ENCODE results near the gene DSTN. TPM values are rescaled to one million over a fixed set of nuclear protein-coding genes. Genes with fewer than 3 reads are reported as not detected.

Gene DSTN
- total and polyA plus RNA-seq, 2 experiments from 2014 or later, result 162 to 459 TPM

GRCh38 chr20:17573463-17573862 is 3.6 kb downstream of the DSTN start:
- DNase-seq (ENCODE audit: low spot score), result no peak
- Histone ChIP-seq H3K4me3 (peak overlapping the region; percentile 77), H3K4me1 (ENCODE audit: insufficient read depth) (peaks cover 66% of the 10 kb centered on the region), H3K27me3 (ENCODE audit: insufficient read depth) (no peaks in the 10 kb centered on the region), H3F3A (replicated peaks; ENCODE audit: low read depth) (peaks cover 4% of the 10 kb centered on the region; the same call in 1 of the 2 replicates), H3K79me2 (replicated peaks; ENCODE audit: insufficient read depth) (peaks cover 81% of the 10 kb centered on the region), H4K20me1 (replicated peaks; ENCODE audit: insufficient read depth) (peaks cover 3% of the 10 kb centered on the region), H3K27ac (ENCODE audit: low read depth) (peak overlapping the region; percentile 24; the same call in 1 of the 2 replicates), H2AFZ (no peak overlapping the region), H3K9me2 (ENCODE audit: insufficient read depth) (no peaks in the 10 kb centered on the region), H3K36me3 (ENCODE audit: insufficient read depth) (no peaks in the 10 kb centered on the region), H3K4me2 (peak overlapping the region; percentile 90)
- peaks cover 50% of the 10 kb centered on the region for H3K4me1 Mint-ChIP-seq
- peaks cover 4% of the 10 kb centered on the region; the same call in 1 of the 3 replicates for H3K36me3 Mint-ChIP-seq (ENCODE audit: low read depth)
- peak overlapping the region; percentile 57 for H3K4me3 Mint-ChIP-seq
- no peaks in the 10 kb centered on the region for H3K9me3 Mint-ChIP-seq
- H3K27ac Mint-ChIP-seq, result 0 out of 2 replicates have a peak overlapping the region, but pooled peaks have one; percentile 0
- TF ChIP-seq EZH2 (IDR thresholded peaks at IDR 0.05; ENCODE audit: low read depth, unreplicated experiment) (no peak), REST (IDR thresholded peaks at IDR 0.05; ENCODE audit: unreplicated experiment) (no peak), EZH2phosphoT487 (IDR thresholded peaks at IDR 0.05; ENCODE audit: unreplicated experiment) (no peak), ZNF462 (CRISPR knock-in tag; IDR thresholded peaks at IDR 0.05) (no peak), JUNB (IDR thresholded peaks at IDR 0.05; ENCODE audit: unreplicated experiment) (no peak), NANOG (IDR thresholded peaks at IDR 0.05; ENCODE audit: borderline replicate concordance) (peak; percentile 91), CTCF (conservative IDR thresholded peaks at IDR 0.05; ENCODE audit: low read depth in 2 of 2) (no peak), STAT1 (IDR thresholded peaks at IDR 0.05; ENCODE audit: unreplicated experiment) (no peak), ZNF114 (CRISPR knock-in tag; IDR thresholded peaks at IDR 0.05) (no peak)
- ATAC-seq, result no peak
- H3K27me3 Mint-ChIP-seq (ENCODE audit: insufficient read depth, low read depth, poor library complexity), result peaks cover 6% of the 10 kb centered on the region

Measured in GM23338 (cell line).